Epidermal melanocyte (primary cell): Measurements from ENCODE around the gene CADPS2.
"Not testable (repeated sequence)": the region's sequence is repeated elsewhere in the genome, so short reads cannot be mapped to it uniquely, and the experiment has no call there.

Experiments used
- DNase-seq: peaks from one replicate; pipeline ENCODE4 v3.0.0; 2011; ENCODE audit warnings: low spot score; ENCODE audit not compliant: insufficient read length

CADPS2 gene

DNA sequence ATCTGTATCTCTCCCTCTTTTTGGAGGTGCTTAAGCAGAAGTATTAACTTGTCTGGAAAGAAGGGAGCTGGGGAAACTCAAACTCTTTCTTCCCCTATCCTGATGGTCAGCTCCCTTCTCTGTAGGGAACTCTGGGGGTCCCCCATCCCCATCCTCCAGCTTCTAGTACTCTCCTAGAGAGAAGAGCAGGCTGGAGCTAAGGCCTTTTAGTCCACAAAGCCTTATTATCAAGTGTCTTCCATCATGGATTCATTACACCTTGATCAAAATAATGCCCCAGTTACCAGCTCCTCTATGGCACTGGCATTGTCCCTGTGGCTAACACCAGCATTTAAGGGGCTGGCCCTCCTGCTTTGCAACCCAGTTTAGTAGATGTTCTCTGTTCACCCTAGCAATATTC, 35.7 kb downstream of the CADPS2 start:
- DNase-seq: no peak

DNA sequence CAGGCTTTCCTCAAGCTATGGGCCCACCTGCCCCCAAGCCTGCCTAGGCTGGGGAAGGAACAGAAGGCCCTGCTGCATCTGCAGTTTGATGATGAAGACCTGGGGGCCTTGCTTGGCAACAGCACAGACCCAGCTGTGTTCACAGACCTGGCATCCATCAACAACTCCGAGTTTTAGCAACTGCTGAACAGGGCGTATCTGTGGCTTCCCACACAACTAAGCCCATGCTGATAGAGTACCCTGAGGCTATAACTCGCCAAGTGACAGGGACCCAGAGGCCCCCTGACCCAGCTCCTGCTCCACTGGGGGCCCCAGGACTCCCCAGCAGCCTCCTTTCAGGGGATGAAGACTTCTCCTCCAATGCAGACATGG, 36.3 kb downstream of the CADPS2 start:
- DNase-seq: no peak

DNA sequence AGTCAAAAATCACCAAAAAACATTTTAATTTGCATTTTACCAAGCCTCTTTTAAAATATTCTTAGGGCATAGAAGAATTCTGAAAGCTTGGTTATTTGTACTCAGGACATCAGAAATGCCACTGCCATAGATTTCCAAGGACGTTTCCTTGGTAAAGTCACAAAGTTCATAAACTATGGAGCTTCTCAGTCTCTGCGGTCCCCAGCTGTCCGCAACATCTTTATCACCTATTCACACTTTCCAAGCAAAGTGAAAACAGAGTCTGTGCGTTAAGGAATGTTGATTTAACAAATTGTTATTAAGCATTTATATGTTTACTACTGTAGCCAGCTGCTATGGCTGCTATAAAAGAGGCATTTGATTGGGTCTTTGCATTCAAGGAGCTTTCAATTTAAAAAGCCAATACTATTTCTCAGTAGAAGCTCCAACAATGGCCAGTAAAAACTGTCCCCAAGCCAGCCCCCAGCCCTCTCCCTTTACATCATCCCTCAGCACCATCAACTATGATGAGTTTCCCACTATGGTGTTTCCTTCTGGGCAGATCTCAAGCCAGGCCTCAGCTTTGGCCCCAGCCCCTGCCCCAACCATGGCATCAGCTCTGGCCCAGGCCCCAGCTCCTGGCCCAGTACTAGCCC, 36.8 kb downstream of the CADPS2 start:
- DNase-seq: no peak

DNA sequence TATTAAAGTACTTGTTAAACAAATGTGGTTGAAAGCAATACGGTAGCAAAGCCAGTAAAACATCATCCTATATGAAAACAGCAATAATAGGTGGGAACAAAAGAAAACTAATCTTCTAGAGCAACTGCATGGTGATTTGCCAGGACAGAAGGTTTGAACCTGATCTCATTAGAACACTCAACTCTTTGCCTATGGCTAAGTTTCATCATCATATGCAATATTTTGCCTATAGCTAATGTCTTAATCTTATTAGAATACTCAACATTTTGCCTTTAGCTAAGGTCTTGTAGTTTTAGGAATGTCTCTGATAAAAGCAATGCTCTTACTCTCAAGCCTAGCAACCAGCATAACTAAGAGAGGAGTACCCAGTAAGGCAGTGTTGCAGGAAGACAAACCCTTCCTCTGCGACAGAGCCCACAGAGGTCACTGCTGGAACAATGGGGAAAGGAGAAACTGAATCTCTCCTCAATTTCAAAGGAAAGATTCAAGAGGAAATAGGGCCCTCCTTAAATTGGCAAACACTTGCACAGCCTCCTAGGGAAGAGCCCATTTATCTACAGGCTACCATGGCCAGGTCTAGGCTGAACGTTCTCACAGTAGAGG, 38.3 kb downstream of the CADPS2 start:
- no peak for DNase-seq

- DNase-seq: no peak
Observed at GRCh38 chr7:122846591-122846990, 39.7 kb downstream of the CADPS2 start.

- no peak for DNase-seq
Observed at GRCh38 chr7:122845286-122845685, 41.0 kb downstream of the CADPS2 start.

DNA sequence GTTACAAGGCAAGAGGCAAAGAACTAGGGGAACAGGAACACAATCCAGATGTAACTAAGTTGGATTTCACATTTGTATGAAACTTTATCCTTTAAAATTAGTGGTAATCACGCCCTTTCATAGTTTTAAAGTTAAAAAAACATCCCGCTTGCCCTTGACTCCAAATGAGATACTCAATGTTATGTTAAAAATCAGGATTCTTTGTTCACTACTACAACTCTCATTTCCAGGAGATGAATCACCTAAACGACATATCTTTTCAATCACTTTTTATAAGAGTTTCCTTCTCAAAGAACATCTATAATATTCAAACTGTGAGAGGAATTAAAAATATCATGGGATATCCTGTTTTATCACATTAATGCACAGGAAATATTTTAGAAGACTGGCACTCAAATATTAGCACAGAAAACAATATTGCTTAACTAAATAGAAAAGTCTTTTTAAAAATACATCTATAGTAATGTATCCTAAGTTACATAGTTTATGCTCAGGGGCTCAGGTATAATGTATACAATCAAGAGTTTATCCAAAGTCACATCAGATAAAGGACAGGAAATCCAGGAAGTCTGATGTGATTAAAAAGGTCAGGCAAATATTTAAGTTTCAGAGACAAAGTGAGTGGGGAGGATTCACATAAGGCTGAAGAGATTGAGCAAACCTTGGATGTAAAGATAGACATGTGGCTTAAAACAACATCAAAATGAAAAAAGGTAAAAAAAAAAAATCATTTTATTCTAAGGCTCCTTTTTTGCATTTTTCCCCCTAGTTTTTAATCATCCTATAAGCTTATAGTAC, 41.9 kb downstream of the CADPS2 start:
- DNase-seq: no peak

- no peak for DNase-seq
Observed at GRCh38 chr7:122842971-122843370, 43.3 kb downstream of the CADPS2 start.

DNA sequence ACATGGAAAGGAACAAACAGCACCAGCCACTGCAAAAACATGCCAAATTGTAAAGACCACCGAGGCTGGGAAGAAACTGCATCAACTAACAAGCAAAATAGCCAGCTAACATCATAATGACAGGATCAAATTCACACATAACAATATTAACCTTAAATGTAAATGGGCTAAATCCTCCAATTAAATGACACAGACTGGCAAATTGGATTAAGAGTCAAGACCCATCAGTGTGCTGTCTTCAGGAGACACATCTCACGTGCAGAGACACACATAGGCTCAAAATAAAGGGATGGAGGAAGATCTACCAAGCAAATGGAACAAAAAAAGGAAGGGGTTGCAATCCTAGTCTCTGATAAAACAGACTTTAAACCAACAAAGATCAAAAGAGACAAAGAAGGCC, 50.0 kb downstream of the CADPS2 start:
- not testable (repeated sequence) for DNase-seq

- not testable (repeated sequence) for DNase-seq
Observed at GRCh38 chr7:122834571-122834942, 51.7 kb downstream of the CADPS2 start.

DNA sequence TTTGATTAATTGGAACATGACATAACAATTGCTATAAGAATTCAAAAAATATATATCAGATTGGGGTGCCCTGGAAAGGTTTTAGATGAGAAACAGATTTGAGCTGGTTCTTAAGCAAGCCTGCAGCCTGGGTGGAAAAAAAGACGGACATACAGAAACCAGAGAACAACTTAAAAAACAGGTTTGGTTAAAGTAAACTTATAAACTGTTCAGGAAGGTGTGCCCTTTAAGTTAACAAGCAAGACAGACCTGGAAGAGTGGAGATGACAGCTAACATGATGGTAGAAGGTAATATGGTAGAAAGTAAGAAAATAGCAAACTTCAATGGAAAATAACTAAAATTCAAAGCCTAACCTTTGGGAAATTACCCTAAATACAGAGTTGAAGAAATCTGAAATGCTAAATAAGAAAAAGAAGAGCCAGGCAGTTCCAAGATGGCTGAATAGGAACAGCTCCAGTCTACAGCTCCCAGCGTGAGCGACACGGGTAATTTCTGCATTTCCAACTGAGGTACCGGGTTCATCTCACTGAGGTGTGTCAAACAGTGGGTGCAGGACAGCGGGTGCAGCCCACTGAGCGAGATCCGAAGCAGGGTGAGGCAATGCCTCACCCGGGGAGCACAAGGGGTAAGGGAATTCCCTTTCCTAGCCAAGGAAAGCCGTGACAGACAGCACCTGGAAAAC, 52.2 kb downstream of the CADPS2 start:
- DNase-seq: no peak

DNA sequence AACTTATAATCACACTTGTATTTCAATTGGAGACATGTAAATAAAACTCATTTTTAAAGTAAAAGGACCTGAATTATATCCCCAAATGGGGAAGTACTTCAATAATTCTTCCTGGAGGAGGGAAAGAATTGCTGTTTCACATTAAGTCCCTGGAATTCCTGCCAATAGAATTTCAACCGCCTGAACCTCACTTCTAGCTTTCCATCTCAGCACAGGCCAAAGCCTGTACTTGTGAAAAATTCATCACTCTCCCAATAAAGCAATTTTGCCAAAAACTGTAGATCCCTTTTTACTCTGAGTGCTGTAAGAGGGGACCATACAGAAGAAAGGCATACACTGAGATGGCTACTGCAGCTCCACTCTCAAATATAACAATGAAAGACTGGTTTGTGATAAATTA, 54.8 kb downstream of the CADPS2 start:
- no peak for DNase-seq

GRCh38 chr7:122829962-122830361, 56.3 kb downstream of the CADPS2 start:
- DNase-seq: no peak

GRCh38 chr7:122827763-122828162, 58.5 kb downstream of the CADPS2 start:
- DNase-seq: no peak

DNA sequence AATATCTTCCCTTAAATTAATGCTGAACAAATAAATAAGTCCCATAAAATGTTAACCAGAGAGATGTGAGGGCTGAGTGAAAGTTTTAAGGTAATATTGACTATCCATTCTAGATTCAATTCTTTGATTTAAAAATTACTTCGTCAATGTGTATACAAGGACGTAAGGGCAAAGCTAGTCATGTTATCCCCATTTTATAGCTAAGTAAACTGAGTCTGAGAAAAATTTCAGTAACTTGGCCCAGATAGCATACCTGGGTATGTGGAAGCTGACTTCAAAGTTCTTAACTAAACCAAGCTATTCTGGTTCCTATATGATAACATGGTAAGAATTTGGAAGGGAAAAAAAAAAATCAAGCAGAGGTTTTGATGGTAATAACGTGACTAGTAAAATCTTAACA, 72.4 kb downstream of the CADPS2 start:
- no peak for DNase-seq

GRCh38 chr7:122803851-122804250, 82.4 kb downstream of the CADPS2 start:
- no peak for DNase-seq

- no peak for DNase-seq
Observed at GRCh38 chr7:122803323-122803722, 82.9 kb downstream of the CADPS2 start.

- DNase-seq: no peak
Observed at GRCh38 chr7:122802301-122802751, 83.9 kb downstream of the CADPS2 start.

- DNase-seq: no peak
Observed at GRCh38 chr7:122791959-122792545, 94.2 kb downstream of the CADPS2 start.

GRCh38 chr7:122790591-122790990, 95.7 kb downstream of the CADPS2 start:
- DNase-seq: no peak

GRCh38 chr7:122790132-122790531, 96.1 kb downstream of the CADPS2 start:
- DNase-seq: no peak

DNA sequence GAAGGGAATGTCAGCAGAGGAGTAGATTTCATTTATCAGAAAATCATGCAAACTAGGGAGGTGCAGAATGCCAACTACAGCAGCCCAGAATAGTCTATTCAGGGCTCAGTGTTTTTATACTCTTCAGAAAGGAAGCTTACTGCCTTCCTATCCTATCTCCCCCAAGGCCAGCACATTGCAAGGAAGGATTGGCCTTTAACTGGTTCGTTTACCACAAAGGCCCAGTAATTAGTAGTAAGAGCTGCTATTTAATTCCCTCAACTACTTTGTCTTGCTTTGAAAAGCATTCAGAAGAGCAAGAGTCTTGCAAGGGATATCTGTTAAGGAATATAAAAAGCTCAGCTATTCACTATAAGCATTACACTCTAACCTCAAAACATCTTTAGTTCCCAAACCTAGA, 97.1 kb downstream of the CADPS2 start:
- DNase-seq: no peak
